ENCODE results near the gene MED27.

Gene MED27

GRCh38 chr9:131847665-131848354 lies 231.9 kb downstream of the MED27 start:
- H3K4me3 ChIP-seq (replicated peaks; ENCODE audit: low read depth, low read length) = no peak overlapping the region
- TF ChIP-seq CTCF (IDR thresholded peaks at IDR 0.05; ENCODE audit: low read length, missing control alignments) = no peak
- no peak for DNase-seq (ENCODE audit: low read depth)

GRCh38 chr9:131845305-131846298 lies 234.1 kb downstream of the MED27 start:
- DNase-seq (ENCODE audit: low read depth) = no peak
- H3K4me3 ChIP-seq (replicated peaks; ENCODE audit: low read depth, low read length) = no peak overlapping the region
- TF ChIP-seq CTCF (IDR thresholded peaks at IDR 0.05; ENCODE audit: low read length, missing control alignments) = no peak

GRCh38 chr9:131844745-131845118 lies 234.9 kb downstream of the MED27 start:
- TF ChIP-seq CTCF (IDR thresholded peaks at IDR 0.05; ENCODE audit: low read length, missing control alignments) = no peak
- no peak for DNase-seq (ENCODE audit: low read depth)
- H3K4me3 ChIP-seq (replicated peaks; ENCODE audit: low read depth, low read length) = no peak overlapping the region

GRCh38 chr9:131843989-131844744 lies 235.5 kb downstream of the MED27 start:
- H3K4me3 ChIP-seq (replicated peaks; ENCODE audit: low read depth, low read length) = no peak overlapping the region
- no peak for DNase-seq (ENCODE audit: low read depth)
- no peak for TF ChIP-seq CTCF (IDR thresholded peaks at IDR 0.05; ENCODE audit: low read length, missing control alignments)

GRCh38 chr9:131841765-131842318 lies 237.8 kb downstream of the MED27 start:
- no peak for TF ChIP-seq CTCF (IDR thresholded peaks at IDR 0.05; ENCODE audit: low read length, missing control alignments)
- no peak for DNase-seq (ENCODE audit: low read depth)
- H3K4me3 ChIP-seq (replicated peaks; ENCODE audit: low read depth, low read length) = no peak overlapping the region

Measured in fibroblast of pulmonary artery (primary cell).